Body of pancreas (tissue), 4 donors: ENCODE measurements around the gene CRELD2. TPM values are rescaled to one million over a fixed set of nuclear protein-coding genes. Genes with fewer than 3 reads are reported as not detected.

Source experiments
- ATAC-seq: fragments of 150-250 bp; one replicate; pipeline ENCODE4 v1.9.1; 2016
- DNase-seq, 4 donors: peaks; one replicate each; pipeline ENCODE4 v3.0.0-alpha.2; 2019
- H3K27ac ChIP-seq, 4 donors: fragments of 200-600 bp; sonication (generic); 1 replicate in 3 of 4; 2 replicates in 1 of 4; pipeline versions ENCODE4 v1.5.1 to v1.6.1; 2016 to 2019; ENCODE audit warnings: mild to moderate bottlenecking in 1 of 4, mixed read lengths in 1 of 4, moderate library complexity in 1 of 4
- H3K27me3 ChIP-seq, 2 donors: fragments of 200-600 bp; sonication (generic); one replicate each; pipeline ENCODE4 v1.6.0; 2016; ENCODE audit warnings: mild to moderate bottlenecking in 1 of 2
- H3K36me3 ChIP-seq, 2 donors: fragments of 200-600 bp; sonication (generic); replicated peaks in 1 of 2; 2 replicates each; pipeline ENCODE4 v1.5.1; 2016; ENCODE audit warnings: low read depth in 2 of 2; ENCODE audit not compliant: insufficient read depth in 1 of 2
- H3K4me1 ChIP-seq: fragments of 200-600 bp; sonication (generic); one replicate; pipeline ENCODE4 v1.6.0; 2016
- H3K4me3 ChIP-seq, 2 donors: fragments of 200-600 bp; sonication (generic); 1 replicate in 1 of 2; 2 replicates in 1 of 2; pipeline ENCODE4 v1.5.1; 2016 to 2019
- H3K9me3 ChIP-seq, 3 donors: fragments of 200-600 bp; sonication (generic); 1 replicate in 2 of 3; 2 replicates in 1 of 3; pipeline ENCODE4 v1.5.1; 2016
- CTCF ChIP-seq, 7 experiments: fragments of 450-650 bp in 4 of 7; fragments of 200-600 bp in 3 of 7; sonication (generic) in 3 of 7; IDR thresholded peaks; one replicate each; pipeline ENCODE4 v1.5.1; 2016 to 2019; ENCODE audit warnings: antibody characterized with exemption in 7 of 7
- POLR2A ChIP-seq, 3 donors: fragments of 450-650 bp; IDR thresholded peaks; one replicate each; pipeline ENCODE4 v1.6.1; 2016; ENCODE audit warnings: antibody characterized with exemption in 3 of 3, mild to moderate bottlenecking in 2 of 3
- WGBS, 2 donors: methylation state at CpG; one replicate each; pipeline ENCODE4 v1.1.5; 2017; 5-methylcytosine and 5-hydroxymethylcytosine counted together
- intact Hi-C: fragments of 100-400 bp; cut with DNase I; formaldehyde crosslinking; loops from one replicate; pipeline ENCODE4 v1.15.1; 2023
- total RNA-seq, 2 donors: library from RNA; depleted of rRNA; stranded (reverse); fragments of >200 nt; gene quantifications; one replicate each; pipeline ENCODE4 v1.1.0, GENCODE V29; 2016

CRELD2 gene, protein sequence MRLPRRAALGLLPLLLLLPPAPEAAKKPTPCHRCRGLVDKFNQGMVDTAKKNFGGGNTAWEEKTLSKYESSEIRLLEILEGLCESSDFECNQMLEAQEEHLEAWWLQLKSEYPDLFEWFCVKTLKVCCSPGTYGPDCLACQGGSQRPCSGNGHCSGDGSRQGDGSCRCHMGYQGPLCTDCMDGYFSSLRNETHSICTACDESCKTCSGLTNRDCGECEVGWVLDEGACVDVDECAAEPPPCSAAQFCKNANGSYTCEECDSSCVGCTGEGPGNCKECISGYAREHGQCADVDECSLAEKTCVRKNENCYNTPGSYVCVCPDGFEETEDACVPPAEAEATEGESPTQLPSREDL
- total RNA-seq = 100 to 1,000 TPM in 1 of 2 donors, 10 to 100 TPM in 1; 73.9 to 201 TPM

DNA sequence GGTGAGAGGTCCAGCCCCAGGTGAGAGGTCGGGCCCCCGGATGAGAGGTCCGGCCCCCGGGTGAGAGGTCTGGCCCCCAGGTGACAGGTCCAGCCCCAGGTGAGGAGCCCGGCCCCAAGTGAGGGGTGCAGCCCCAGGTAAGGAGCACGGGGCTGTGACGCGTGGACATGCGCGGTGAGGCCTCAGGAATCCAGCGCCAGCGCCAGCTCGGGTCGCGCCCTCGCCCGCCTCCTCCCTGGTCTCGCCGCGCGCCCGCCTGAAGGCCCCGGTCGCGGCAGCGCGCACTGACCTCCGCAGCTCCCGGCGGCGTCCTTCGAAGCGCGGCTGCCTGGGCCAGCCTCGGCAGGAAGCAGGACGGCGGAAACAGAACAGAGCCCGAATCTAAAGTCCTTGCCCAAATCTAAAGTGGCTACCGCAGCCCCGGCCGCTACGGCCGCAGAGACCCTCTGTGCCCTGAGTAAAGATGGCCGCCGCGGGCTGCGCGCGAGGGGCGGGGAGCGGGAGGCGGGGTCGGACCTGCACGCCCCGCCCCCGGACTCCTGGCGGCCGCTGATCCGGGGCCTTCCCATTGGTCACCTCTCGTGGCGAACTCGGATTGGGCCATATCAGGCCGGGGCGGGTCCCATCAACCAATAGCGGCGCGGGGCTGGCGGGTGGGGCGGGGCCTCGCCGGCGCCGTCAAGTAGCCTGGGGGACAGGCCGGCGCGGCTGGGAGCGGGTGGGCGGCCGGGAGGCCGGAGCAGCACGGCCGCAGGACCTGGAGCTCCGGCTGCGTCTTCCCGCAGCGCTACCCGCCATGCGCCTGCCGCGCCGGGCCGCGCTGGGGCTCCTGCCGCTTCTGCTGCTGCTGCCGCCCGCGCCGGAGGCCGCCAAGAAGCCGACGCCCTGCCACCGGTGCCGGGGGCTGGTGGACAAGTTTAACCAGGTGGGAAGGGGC lies at the start of gene CRELD2, which contains the start of gene ALG12:
Gene CRELD2 (plus strand): TSS at position 661 of the 937 bp plus-strand sequence. CDS start 136 bp downstream, at position 797.
Gene ALG12 (minus strand): TSS at position 465 of the 937 bp plus-strand sequence. CDS start 4,673 bp downstream, outside the sequence.
- H3K36me3 ChIP-seq = peaks cover 0 to 2% of the 10 kb centered on the region in 2 donors
- DNase-seq = peak; percentile 98 to 99 (median 98)
- ATAC-seq = peak; percentile 98
- TF ChIP-seq POLR2A (IDR thresholded peaks at IDR 0.05) = peak; percentile 60 to 89 (median 61)
- TF ChIP-seq CTCF (IDR thresholded peaks at IDR 0.05) = peak in 2 of 7 experiments; percentile 13 to 24
- peaks cover 24% of the 10 kb centered on the region for H3K4me1 ChIP-seq
- intact Hi-C loops = loop anchor here (10.0 kb wide), 1 partner anchor 63 kb away; the partner anchor contains the start of gene ZBED4
- peak within 1 kb of the TSS; percentile 89 to 98 (median 93) for H3K27ac ChIP-seq
- H3K4me3 ChIP-seq = peak within 1 kb of the TSS; percentile 55 to 76
- 0% methylated on average over 84 of the region's 103 CpGs; no CpG with 5 or more reads in 1 of the 2 donors for WGBS, 2 donors
- no peaks in the 10 kb centered on the region for H3K27me3 ChIP-seq
- no peaks in the 10 kb centered on the region for H3K9me3 ChIP-seq

DNA sequence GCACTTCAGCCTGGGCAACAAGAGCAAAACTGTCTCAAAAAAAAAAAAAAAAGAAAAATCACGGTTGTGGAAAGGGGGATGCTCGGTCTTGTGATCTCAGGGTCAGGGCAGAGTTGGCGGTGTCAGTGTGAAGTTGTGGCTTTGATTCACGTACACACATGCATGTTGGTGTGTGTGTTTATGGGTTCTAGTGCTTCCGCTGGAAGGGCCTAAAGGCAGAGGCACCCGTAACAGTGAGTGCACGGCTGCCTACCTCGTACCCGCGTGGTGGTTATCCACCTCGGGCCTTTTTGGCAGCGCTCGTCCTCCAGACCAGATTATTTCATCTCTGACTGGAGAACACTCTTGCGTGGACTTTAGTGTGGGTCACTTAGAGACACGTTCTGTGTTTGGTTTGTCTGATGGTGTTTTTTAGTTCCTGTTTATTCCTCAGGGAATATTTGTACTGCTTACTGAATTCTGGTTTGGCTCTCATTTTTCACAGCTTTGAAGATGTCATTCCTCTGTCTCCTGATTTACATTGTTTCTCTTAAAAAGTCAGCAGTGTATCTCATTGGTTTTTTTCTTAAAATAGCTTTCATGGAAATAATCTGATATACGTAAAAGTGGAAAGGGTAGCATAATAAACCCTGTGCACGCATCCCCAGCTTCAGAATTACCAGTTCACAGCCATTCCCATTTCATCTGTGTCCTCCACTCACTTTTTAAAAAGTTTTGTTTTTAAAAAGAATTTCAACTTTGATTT lies 49.2 kb upstream of the CRELD2 start:
- Histone ChIP-seq H3K4me1 (no peaks in the 10 kb centered on the region), H3K9me3 (no peaks in the 10 kb centered on the region), H3K27me3 (no peaks in the 10 kb centered on the region), H3K27ac (no peak overlapping the region), H3K36me3 (no peaks in the 10 kb centered on the region), H3K4me3 (no peak overlapping the region)
- TF ChIP-seq POLR2A (IDR thresholded peaks at IDR 0.05) (no peak), CTCF (IDR thresholded peaks at IDR 0.05) (no peak)
- intact Hi-C loops = no loop called here
- 91 to 94% methylated on average over 16 to 17 of the region's 17 CpGs for WGBS, 2 donors
- ATAC-seq (no peak), DNase-seq (peak in 1 of 4 donors; percentile 7)

GRCh38 chr22:49869845-49870712 lies 48.4 kb upstream of the CRELD2 start:
- no peak overlapping the region for H3K27ac ChIP-seq
- H3K9me3 ChIP-seq = no peaks in the 10 kb centered on the region
- no peak overlapping the region for H3K4me3 ChIP-seq
- no peaks in the 10 kb centered on the region for H3K36me3 ChIP-seq
- no peak for TF ChIP-seq CTCF (IDR thresholded peaks at IDR 0.05)
- no peak for TF ChIP-seq POLR2A (IDR thresholded peaks at IDR 0.05)
- intact Hi-C loops = no loop called here
- no peaks in the 10 kb centered on the region for H3K27me3 ChIP-seq
- ATAC-seq (no peak), DNase-seq (no peak)
- H3K4me1 ChIP-seq = no peaks in the 10 kb centered on the region
- 87 to 95% methylated on average over 13 to 14 of the region's 14 CpGs for WGBS, 2 donors

DNA sequence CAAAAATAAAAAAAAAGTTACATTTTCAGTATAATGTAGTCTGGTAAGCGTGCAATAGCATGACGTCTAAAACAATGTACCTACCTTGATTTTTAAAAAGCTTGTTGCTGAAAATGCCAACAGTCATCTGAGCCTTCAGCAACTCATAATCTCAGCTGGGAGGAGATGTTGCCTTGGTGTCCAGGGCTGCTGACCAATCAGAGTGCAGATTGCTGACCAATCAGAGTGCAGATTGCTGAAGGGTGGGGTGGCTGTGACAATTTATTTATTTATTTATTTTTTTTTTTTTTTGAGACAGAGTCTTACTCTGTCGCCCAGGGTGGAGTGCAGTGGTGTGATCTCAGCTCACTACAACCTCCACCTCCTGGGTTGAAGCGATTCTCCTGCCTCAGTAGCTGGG lies 47.0 kb upstream of the CRELD2 start:
- TF ChIP-seq POLR2A (IDR thresholded peaks at IDR 0.05) = no peak
- WGBS, 2 donors = 94% methylated on average over 4 of the region's 4 CpGs
- H3K36me3 ChIP-seq = no peaks in the 10 kb centered on the region
- ATAC-seq (no peak), DNase-seq (peak in 1 of 4 donors; percentile 5)
- no peaks in the 10 kb centered on the region for H3K4me1 ChIP-seq
- no peak overlapping the region for H3K27ac ChIP-seq
- no peaks in the 10 kb centered on the region for H3K27me3 ChIP-seq
- intact Hi-C loops = no loop called here
- no peaks in the 10 kb centered on the region for H3K9me3 ChIP-seq
- no peak overlapping the region for H3K4me3 ChIP-seq
